GM19395 (cell line): ENCODE results near the gene DCBLD1.

Experiments
- ATAC-seq: cut with Tn5 transposase; IDR thresholded peaks from one replicate; pipeline ENCODE4 v1.9.1; 2021; ENCODE audit warnings: mild to moderate bottlenecking, moderate library complexity; ENCODE audit not compliant: unreplicated experiment

The DCBLD1 gene

DNA sequence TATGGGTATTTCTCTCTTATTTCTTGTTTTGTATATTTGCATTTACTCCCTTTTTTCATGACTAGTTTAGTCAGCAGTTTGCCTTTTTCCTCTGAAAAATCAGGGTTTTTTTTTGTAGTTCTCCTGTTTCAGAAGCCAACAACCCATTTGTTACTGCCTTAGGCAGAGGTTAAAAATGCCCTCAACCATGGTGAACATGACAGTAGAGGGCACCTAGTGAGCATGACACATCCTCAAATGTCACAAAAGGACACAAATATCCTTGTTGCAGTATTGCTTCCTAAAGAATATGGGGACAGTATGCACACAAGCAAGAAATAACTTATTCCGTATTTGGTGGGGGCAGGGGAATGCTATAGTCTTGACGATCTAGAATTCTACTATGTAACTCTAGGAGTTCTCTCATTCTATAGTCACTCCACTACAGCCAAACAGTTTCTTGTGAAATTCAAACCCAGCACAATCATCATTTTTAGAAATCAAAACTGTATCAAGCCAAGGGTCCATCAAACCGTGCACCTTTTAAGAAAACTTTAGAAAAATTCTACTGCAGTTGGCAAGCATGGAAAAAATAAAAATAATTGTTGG is 72.9 kb downstream of the DCBLD1 start:
- ATAC-seq: no peak

DNA sequence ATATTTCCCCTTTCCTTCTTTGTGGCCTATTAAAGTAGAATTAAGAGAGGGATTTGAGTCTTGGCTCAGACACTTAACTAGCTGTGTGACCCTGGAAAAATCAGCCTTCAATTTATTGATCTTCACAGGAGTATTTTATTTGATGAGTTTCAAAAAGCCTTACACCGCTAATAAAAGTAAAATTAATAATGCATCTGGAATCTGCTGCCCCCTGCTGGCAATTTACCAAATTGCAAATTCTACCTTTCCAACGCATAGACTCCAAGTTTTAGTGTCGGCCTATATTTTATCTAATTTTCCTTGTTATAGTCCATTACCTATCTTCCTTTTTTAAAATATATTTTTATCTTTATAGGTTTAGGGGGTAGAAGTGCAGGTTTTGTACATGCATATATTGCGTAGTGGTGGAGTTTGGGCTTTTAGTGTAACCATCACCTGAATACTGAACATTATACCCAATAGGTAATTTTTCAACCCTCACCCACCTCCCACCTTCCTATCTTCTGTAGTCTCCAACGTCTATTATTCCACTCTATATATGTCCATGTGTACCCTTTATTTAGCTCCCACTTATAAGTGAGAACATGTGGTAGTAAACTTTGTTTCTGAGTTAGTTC is 73.5 kb downstream of the DCBLD1 start:
- peak; percentile 47 for ATAC-seq

DNA sequence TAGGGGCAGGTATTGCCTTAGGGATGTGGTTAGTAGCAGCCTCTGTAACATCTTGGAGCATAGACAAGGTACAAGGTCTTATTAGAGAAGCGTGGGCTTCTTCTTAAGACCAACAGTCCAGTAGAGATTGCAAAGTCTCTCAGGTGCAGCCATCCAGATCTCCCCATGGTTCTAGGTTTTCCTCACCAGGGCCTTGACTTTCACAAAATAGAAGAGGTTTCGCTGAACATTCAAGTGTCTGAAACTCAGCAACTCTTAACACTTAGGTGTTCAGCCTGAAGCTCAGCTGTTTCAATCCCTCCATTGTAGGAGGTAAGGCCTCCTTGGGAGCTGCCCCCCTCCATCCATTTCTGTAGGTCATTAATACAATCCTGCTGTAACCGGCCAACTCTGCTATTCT is 75.5 kb downstream of the DCBLD1 start:
- no peak for ATAC-seq

GRCh38 chr6:117558818-117559217 is 76.3 kb downstream of the DCBLD1 start:
- ATAC-seq: no peak

GRCh38 chr6:117559299-117559698 is 76.8 kb downstream of the DCBLD1 start:
- ATAC-seq: no peak

DNA sequence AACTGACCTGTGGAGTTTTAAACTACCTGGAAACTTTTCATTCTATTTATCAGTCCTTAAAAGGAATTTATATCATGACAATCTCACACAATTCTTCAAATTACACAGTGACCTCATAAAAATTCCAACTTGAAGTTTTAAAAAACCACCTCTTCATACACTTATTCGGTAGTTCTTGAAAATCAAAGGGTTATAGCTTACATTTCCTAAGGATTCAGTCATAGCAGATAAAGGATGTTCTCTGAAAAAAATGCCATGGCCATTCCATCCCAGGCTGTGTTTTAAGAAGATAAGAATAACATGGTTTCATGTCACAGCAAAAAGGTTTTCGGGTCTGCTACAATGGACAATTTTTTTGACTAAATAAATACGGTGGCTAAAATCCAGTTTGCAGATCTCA is 78.7 kb downstream of the DCBLD1 start:
- no peak for ATAC-seq

DNA sequence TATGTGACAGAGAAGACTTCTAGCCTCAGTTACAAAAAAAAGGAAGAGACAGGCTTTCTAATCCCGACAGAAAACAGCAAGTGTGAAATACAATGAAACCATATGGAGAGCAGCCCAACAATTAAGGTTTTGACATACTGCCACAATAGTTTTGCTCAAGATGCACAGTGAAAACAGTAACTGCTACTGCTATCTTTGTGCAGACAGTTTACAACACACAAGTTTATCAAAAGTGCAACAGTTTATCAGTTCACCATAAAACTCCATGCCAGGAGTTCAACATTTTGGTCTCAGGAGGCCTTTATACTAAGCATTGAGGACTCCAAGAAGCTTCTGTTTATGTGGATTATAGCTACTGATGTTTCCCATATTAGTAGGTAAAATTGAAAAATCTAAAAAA is 82.2 kb downstream of the DCBLD1 start:
- ATAC-seq: no peak

- ATAC-seq: no peak
Observed at GRCh38 chr6:117568247-117568646, 85.8 kb downstream of the DCBLD1 start.

- ATAC-seq: no peak
Observed at GRCh38 chr6:117568831-117569410, 86.4 kb downstream of the DCBLD1 start.

GRCh38 chr6:117573006-117573680 is 90.7 kb downstream of the DCBLD1 start:
- ATAC-seq: no peak

DNA sequence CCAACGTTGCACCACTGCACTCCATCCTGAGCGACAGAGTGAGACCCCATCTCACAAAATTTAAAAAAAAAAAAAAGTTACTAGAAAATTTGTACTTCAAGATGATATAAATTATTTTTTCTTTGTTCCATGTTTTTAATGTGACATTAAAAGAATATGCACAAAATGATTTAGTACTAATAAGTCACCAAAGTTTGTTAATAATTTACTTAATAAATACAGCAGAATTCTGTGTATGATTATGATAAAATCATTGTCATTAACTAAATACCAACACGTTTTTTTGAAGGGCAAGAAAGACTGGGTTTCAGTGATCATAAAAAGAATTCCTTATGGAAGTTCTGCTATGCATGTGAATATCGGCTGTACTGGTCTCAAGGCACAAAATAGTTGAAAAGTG is 91.7 kb downstream of the DCBLD1 start:
- no peak for ATAC-seq

DNA sequence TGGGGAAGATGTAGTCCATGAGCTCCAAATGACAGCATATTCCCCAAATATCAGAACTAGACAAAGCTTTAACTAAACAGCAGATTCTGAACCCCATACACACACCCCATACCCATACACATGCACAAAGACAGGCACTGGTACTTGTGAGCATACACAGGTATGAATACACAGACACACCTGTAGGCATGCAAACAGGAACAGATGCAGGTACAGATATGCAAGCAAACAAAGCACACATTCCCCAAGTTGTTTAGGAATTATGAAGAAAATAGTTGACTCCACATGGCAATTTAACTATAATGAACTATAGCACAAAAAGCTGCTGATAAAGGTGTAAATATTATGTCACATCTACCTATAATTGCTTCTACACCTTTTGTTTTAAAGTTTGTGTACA is 103.2 kb downstream of the DCBLD1 start:
- ATAC-seq: no peak

DNA sequence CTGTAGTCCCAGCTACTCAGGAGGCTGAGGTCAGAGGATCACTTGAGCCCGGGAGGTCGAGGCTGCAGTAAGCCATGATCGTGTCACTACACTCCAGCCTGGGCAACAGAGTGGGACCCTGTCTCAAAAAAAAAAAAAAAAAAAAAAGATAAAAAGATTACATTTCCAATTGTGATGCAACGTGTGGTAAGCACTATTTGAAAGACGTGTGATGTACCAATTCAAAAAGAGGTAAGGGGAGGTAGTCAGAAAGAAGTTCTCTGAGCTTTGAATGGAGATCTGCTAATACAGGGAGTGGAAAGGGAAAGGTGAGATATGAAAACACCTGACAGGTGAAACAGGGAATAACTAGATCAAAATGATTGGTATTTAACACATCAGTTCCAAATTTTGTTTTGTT is 108.0 kb downstream of the DCBLD1 start:
- ATAC-seq: no peak

DNA sequence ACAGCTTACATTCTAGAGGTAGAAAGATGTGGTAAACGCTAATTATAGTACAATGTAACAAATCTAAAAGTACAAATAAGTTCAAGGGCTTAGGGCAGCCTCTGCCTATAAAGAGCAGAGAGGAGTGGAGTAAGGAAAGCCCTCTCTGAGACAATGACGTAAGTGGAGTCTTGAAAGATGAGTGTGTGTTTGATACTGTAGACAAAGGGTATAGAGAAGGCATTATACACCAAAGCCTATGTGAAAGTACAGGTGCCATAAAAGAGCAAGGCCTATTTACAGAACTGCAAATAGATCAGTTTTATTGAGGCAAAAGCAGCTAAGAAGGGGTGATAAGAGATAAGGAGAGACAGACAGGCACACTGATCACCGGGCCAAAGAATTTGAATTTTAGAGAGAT is 108.9 kb downstream of the DCBLD1 start:
- ATAC-seq: no peak

DNA sequence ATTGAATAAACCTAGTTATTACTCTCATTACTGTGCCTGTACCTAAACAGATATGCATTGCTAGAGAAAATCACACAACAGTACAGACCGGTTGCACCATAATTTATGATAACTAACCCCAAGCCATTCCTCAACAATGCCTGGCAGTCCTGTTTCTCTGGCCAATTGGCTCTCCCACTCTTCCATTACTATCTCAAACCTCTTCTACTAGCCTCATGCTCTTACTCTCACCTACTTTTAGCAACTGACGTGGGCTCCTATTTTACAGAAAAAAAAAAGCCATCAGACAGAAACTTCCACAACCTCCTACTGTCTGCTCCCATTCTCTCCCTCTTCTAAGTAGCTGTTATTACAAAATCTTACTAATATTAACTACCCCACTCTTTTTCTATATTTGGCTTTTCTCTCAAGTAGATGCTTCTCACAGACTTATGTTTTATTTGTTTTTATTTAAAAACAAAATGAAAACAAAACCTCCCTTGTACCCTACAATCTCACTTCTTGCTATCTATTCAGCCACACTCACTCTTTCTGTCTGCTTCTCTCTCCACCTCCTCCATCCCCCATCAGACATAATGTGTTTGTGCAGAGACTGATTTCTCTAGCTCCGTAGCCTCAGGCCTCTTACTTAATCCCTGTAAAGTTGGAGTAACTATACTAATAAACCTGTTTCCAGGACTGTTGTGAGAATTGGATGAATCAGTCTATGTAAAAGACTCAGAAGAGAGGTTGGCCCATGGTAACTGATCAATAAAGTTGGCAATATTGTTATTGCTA is 110.7 kb downstream of the DCBLD1 start:
- no peak for ATAC-seq

DNA sequence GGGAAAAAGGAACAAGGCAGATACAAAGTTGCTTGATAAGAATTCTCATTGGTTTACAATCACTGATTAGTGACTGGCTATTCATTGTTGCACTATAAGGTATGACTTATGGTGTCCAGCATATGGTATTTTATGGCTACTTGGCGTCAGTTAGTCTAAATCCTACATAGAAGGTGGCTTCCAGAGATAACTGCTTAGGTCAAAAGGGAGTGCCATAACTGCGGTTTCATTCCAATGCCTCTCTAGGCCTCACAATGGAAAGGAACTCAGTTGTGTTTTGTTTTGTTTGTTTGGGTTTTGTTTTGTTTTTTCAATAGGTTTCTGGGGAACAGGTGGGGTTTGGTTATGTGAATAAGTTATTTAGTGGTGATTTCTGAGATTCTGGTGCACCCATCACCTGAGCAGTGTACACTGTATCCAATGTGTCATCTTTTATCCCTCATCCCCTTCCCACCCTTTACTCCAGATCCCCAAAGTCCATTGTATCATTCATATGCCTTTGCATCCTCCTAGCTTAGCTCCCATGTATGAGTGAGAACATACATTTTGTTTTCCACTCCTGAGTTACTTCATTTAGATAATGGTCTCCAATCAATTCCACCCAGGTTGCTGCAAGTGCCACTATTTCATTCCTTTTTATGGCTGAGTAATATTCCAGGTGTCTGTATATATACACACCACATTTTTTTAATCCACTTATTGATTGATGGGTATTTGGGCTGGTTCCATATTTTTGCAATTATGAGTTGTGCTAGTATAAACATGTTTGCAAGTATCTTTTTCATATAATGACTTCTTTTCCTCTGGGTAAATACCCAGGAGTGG is 112.8 kb downstream of the DCBLD1 start:
- ATAC-seq: no peak

DNA sequence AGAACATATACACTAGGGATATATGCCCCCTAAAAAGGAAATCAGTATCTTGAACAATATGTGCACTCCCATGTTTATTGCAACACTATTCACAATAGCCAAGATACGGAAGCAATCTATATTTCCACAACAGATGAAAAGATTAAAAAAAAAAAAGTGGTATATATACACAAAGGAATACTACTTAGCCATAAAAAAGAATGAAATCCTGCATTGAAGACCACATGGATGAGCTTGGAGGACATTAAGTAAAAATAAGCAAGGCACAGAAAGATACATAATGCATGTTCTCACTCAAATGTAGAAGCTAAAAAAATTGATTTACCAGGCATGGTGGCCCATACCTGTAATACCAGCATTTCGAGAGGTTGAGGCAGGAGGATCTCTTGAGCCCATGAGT is 115.3 kb downstream of the DCBLD1 start:
- no peak for ATAC-seq
